Spinal cord (tissue), 10 donors: ENCODE data around the gene PPP6R3. TPM values are rescaled to one million over a fixed set of nuclear protein-coding genes. Genes with fewer than 3 reads are reported as not detected.
"Not testable (repeated sequence)": the region's sequence is repeated elsewhere in the genome, so short reads cannot be mapped to it uniquely, and the experiment has no call there.

Experiments used
- DNase-seq, 6 donors: peaks; one replicate each; pipeline versions ENCODE4 v3.0.0 to v3.0.0-alpha.2; 2013 to 2015; ENCODE audit warnings: low spot score in 6 of 6, low read depth in 4 of 6
- H3K27ac ChIP-seq: one replicate; pipeline ENCODE4 v1.5.1; 2013; ENCODE audit warnings: low read depth, low read length, control low read depth
- H3K27me3 ChIP-seq: one replicate; pipeline ENCODE4 v1.6.1; 2013; ENCODE audit warnings: low read length; ENCODE audit not compliant: control insufficient read depth, insufficient read depth
- H3K36me3 ChIP-seq: one replicate; pipeline ENCODE4 v1.6.1; 2013; ENCODE audit warnings: low read length; ENCODE audit not compliant: control insufficient read depth, insufficient read depth
- H3K4me1 ChIP-seq: one replicate; pipeline ENCODE4 v1.6.1; 2013; ENCODE audit warnings: low read length; ENCODE audit not compliant: control insufficient read depth, insufficient read depth
- H3K4me3 ChIP-seq: one replicate; pipeline ENCODE4 v1.5.1; 2013; ENCODE audit warnings: low read depth, low read length, control low read depth
- H3K9me3 ChIP-seq: one replicate; pipeline ENCODE4 v1.6.1; 2013; ENCODE audit warnings: low read length; ENCODE audit not compliant: control insufficient read depth, insufficient read depth
- WGBS: methylation state at CpG from one replicate; pipeline ENCODE4 v1.1.5; 2013; ENCODE audit warnings: missing lambda C conversion rate; ENCODE audit not compliant: insufficient coverage; 5-methylcytosine and 5-hydroxymethylcytosine counted together
- polyA plus RNA-seq, 2 donors: library from polyadenylated mRNA; unstranded; fragments of 120-200 nt; gene quantifications; one replicate each; pipeline ENCODE4 v1.2.1, GENCODE V29; 2013; ENCODE audit not compliant: insufficient read length in 2 of 2
- total RNA-seq, 2 donors: library from RNA; depleted of rRNA in 1 of 2; stranded (reverse); fragments of 120-200 nt in 1 of 2; fragments of >200 nt in 1 of 2; gene quantifications; one replicate each; pipeline versions ENCODE4 v1.2.3 to v1.2.4, GENCODE V29; 2013 to 2014
- donor health status: healthy.

The PPP6R3 gene
- total and polyA plus RNA-seq, 4 donors, result 62.4 to 154 (median 94.0) TPM

DNA sequence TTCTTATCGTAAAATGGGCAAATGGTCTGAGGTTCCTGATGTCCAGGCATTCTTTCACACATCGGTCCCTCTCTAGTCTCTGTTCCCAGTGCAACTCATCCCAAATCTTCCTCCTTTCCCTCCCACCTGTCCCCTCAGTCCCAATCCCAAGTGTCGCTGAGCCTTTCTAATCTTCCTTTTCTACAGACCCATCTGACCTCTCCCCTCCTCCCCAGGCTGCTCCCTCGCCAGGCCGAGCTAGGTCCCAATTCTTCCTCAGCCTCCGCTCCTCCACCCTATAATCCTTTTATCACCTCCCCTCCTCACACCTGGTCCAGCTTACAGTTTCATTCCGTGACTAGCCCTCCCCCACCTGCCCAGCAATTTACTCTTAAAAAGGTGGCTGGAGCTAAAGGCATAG is 174.6 kb downstream of the PPP6R3 start:
- not testable (repeated sequence) for H3K4me1 ChIP-seq, H3K27ac ChIP-seq, H3K27me3 ChIP-seq, H3K4me3 ChIP-seq, DNase-seq, H3K36me3 ChIP-seq, H3K9me3 ChIP-seq
- 96% methylated on average over 2 of the region's 7 CpGs for WGBS

DNA sequence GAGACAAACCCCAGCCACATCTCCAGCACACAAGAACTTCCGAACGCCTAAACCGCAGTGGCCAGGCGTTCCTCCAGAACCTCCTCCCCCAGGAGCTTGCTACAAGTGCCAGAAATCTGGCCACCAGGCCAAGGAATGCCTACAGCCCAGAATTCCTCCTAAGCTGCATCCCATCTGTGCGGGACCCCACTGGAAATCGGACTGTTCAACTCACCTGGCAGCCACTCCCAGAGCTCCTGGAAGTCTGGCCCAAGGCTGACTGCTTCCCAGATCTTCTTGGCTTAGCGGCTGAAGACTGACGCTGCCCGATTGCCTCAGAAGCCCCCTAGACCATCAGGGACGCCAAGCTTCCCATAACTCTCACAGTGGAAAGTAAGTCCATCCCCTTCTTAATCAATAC is 175.3 kb downstream of the PPP6R3 start:
- DNase-seq, H3K4me3 ChIP-seq, H3K36me3 ChIP-seq, H3K9me3 ChIP-seq, H3K4me1 ChIP-seq, H3K27ac ChIP-seq, H3K27me3 ChIP-seq: not testable (repeated sequence)
- WGBS, result 89% methylated on average over 6 of the region's 10 CpGs

DNA sequence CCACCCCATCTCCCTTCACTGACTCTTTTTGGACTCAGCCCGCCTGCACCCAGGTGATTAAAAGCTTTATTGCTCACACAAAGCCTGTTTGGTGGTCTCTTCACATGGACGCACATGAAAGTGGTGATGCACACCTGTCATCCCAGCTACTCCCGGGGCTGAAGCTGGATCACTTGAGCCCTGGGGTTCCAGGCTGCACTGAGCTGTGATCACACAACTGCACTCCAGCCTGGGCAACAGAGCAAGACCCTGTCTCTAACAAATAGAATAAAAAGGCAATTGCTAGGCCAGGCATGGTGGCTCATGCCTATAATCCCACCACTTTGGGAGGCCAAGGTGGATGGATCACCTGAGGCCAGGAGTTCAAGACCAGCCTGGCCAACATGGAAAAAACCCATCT is 178.8 kb downstream of the PPP6R3 start:
- DNase-seq, H3K4me3 ChIP-seq, H3K4me1 ChIP-seq, H3K36me3 ChIP-seq, H3K27me3 ChIP-seq, H3K9me3 ChIP-seq, H3K27ac ChIP-seq: not testable (repeated sequence)
- 74% methylated on average over 3 of the region's 3 CpGs for WGBS

DNA sequence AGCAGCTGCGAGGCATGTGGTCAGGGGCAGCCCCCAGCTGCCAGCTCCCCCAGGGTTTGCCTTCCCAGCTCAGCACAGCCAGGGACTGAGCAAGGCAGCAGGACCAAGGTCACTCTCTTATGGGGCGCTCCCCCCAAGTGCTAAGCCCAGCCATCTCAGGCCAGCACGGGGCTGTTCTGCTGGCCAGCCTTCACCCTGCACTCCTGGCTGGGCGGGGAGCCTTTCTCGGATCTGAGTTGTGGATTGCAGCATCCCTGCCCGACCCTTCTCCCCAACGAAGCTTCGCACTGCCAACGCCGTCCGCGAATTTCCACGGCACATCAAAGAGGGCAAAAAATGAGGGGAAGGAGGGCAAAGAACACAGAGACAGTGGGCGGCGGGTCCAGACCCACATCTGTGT is 181.3 kb downstream of the PPP6R3 start:
- Histone ChIP-seq H3K27me3 (no peaks in the 10 kb centered on the region), H3K27ac (no peak overlapping the region), H3K4me3 (no peak overlapping the region), H3K9me3 (peaks cover 2% of the 10 kb centered on the region), H3K4me1 (peaks cover 4% of the 10 kb centered on the region), H3K36me3 (no peaks in the 10 kb centered on the region)
- 89% methylated on average over 15 of the region's 15 CpGs for WGBS
- no peak for DNase-seq

DNA sequence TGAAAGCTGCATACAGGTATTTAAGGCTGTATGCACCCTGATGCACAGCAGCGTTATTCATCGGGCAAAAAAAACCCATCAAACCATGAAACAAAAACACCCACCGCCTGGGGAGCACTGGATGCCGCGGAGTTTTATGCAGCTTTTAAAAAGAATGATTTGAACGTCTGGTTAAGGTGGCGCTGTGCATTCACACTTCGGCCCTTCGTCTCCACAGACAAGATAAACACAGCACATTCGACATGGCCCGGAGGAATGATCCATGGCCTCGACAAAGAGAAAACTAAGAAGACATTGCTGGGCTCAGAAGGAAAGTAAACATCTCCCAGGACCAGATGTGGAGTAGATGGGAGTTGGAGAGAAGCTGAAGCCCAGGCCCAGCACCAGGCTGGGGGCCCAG is 183.0 kb downstream of the PPP6R3 start:
- peak in 2 of 6 donors; percentile 55 to 77 for DNase-seq
- H3K4me3 ChIP-seq, result no peak overlapping the region
- H3K27me3 ChIP-seq, result no peaks in the 10 kb centered on the region
- 20% methylated on average over 2 of the region's 12 CpGs for WGBS
- no peaks in the 10 kb centered on the region for H3K36me3 ChIP-seq
- H3K4me1 ChIP-seq, result peaks cover 4% of the 10 kb centered on the region
- no peak overlapping the region for H3K27ac ChIP-seq
- H3K9me3 ChIP-seq, result peaks cover 2% of the 10 kb centered on the region

DNA sequence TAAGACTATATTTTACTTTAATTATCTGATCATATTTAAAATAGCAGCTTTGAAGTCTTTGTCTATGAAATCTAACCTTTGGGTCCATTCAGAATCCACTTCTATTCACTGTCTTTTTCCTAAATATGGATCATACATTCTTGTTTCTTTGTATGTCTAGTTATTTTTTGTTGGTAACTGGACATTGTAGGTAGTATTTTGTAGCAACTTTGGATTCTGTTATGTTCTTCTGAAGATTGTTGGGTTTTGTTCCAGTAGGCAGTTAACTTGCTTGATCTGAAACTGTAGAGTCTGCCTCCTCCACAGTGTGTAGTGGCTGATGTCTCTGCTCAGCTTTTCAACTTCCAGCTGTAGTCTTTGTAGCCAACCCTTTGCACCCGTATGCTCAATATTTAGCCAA is 186.3 kb downstream of the PPP6R3 start:
- Histone ChIP-seq H3K27me3 (peaks cover 3% of the 10 kb centered on the region), H3K27ac (no peak overlapping the region), H3K36me3 (peaks cover 2% of the 10 kb centered on the region), H3K4me1 (peaks cover 9% of the 10 kb centered on the region), H3K4me3 (no peak overlapping the region), H3K9me3 (peaks cover 2% of the 10 kb centered on the region)
- WGBS, result 100% methylated on average over 1 of the region's 1 CpG
- DNase-seq, result no peak

DNA sequence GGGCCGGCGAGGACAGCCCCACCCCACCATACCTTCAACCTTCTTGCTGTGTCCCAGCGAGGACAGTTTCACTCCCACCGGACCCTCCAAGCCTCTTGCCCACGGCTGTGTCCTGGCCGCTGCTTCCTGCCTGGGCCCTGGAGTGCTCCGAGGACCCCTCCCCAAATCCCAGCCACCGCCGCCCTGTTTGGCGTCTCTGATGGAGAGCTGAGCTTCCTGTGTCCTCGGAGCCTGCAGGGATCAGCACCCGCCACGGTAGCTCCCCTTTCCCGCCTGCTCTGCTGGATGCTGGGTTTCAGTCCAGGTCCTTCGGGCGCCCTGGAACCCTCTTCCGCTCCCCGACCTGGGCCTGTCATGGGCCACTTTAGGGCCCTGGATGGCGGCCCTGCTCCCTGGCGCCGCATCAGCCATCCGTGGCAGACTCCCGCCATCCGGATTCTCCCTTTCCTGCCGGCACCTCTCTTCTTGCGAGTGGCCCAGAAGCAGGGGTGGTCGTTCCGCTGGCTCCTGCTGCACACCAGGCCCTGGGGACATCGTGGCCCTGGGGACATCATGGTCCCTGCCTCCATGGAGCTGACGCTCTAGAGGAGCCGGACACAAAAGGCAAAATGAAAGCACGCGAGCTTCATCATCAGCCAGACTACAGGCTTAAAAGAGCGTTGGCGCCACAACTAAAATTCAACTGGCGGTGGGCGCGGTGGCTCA is 189.5 kb downstream of the PPP6R3 start:
- Histone ChIP-seq H3K9me3 (peaks cover 2% of the 10 kb centered on the region), H3K4me1 (peaks cover 8% of the 10 kb centered on the region), H3K36me3 (peaks cover 2% of the 10 kb centered on the region), H3K4me3 (no peak overlapping the region), H3K27me3 (peaks cover 3% of the 10 kb centered on the region), H3K27ac (no peak overlapping the region)
- no peak for DNase-seq
- 62% methylated on average over 34 of the region's 38 CpGs for WGBS

DNA sequence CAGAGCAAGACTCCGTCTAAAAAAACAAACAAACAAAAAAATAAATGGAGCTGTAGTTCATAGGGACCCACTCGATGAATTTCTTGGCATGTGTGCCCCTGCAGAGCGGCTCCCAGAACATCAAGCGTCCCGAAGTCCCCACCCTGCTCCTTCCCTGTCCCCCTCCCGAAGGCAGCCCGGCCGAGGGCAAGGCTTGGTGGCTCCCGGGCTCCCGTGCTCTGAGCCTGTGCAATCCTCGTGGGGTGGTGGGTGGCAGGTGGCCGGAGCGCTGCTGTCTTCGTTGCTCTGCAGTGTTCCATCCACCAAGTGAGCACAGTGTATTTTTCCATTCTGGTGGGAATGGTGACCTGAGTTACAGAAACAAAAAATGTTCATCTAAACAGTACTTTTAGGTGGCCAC is 190.2 kb downstream of the PPP6R3 start:
- Histone ChIP-seq H3K4me3 (no peak overlapping the region), H3K27me3 (peaks cover 3% of the 10 kb centered on the region), H3K36me3 (peaks cover 2% of the 10 kb centered on the region), H3K9me3 (peaks cover 8% of the 10 kb centered on the region), H3K27ac (no peak overlapping the region), H3K4me1 (peaks cover 8% of the 10 kb centered on the region)
- 85% methylated on average over 10 of the region's 14 CpGs for WGBS
- no peak for DNase-seq

DNA sequence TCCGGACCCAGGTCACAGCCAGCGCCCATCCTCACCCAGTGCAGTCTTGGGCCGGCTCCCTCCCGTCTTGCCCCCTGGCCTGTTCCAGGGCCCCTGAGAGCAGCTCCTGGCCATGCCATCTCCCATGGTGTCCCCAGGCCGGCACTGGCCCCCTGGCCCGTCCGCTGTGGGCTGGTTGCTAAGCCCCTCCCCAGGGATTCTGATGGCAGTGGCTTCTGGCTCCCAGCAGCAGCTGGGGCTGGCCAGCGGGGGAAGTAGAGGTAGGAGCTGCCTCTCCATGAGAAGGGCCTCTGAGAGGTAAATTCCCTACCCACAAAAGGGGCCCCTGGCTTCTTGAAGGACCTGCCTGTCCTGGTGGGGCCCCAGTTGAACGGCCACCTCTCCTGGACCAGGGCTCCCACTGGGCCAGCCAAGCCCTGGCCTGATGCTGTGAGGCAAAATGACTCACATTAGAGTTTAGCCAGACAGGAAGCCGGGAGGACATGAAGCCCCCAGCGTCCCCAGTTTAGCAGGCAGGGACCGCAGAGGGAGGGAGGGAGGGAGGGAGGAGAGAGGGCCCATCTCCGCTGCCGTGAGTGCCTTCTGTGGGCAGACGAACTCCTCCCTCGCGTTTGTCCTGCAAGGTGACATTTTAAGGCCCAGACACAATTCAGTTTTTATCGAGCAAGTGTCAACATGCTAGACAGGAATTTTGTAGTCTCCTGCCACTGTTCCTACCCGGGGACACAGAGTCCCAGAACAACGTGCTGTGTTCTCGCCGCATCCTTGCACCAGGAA is 190.8 kb downstream of the PPP6R3 start:
- 66% methylated on average over 21 of the region's 22 CpGs for WGBS
- Histone ChIP-seq H3K27me3 (peaks cover 3% of the 10 kb centered on the region), H3K9me3 (peaks cover 7% of the 10 kb centered on the region), H3K27ac (no peak overlapping the region), H3K4me1 (peaks cover 8% of the 10 kb centered on the region), H3K4me3 (no peak overlapping the region), H3K36me3 (peaks cover 2% of the 10 kb centered on the region)
- DNase-seq, result no peak
